Ectodermal cell (in vitro differentiated cells): ENCODE results near the gene PEA15.

Experiments used
- H3K27ac ChIP-seq: 2 replicates; pipeline ENCODE4 v1.7.0; 2013; ENCODE audit warnings: mild to moderate bottlenecking, low read depth, low read length; ENCODE audit not compliant: insufficient read depth, poor library complexity, severe bottlenecking
- H3K27me3 ChIP-seq: 2 replicates; pipeline ENCODE4 v1.7.0; 2013; ENCODE audit warnings: mild to moderate bottlenecking, low read length; ENCODE audit not compliant: insufficient read depth, control insufficient read depth, poor library complexity, severe bottlenecking
- H3K36me3 ChIP-seq: one replicate; pipeline ENCODE4 v1.7.0; 2013; ENCODE audit warnings: low read length; ENCODE audit not compliant: control insufficient read depth, insufficient read depth
- H3K4me1 ChIP-seq: one replicate; pipeline ENCODE4 v1.7.0; 2013; ENCODE audit warnings: low read length; ENCODE audit not compliant: control insufficient read depth, insufficient read depth
- H3K4me3 ChIP-seq: 2 replicates; pipeline ENCODE4 v1.7.0; 2013; ENCODE audit warnings: low read depth, low read length, control low read depth; ENCODE audit not compliant: insufficient read depth
- H3K9me3 ChIP-seq: 2 replicates; pipeline ENCODE4 v1.7.0; 2013; ENCODE audit warnings: mild to moderate bottlenecking, low read length, moderate library complexity; ENCODE audit not compliant: control insufficient read depth
- WGBS, 2 experiments: methylation state at CpG; one replicate each; pipeline ENCODE4 v1.1.7; 2013; ENCODE audit warnings: missing lambda C conversion rate in 2 of 2; 5-methylcytosine and 5-hydroxymethylcytosine counted together

PEA15 gene

GRCh38 chr1:160251687-160252526 lies 46.7 kb downstream of the PEA15 start:
- no peaks in the 10 kb centered on the region for H3K4me1 ChIP-seq
- H3K36me3 ChIP-seq, result no peaks in the 10 kb centered on the region
- H3K9me3 ChIP-seq, result no peaks in the 10 kb centered on the region
- H3K4me3 ChIP-seq, result no peak overlapping the region
- peak overlapping the region; percentile 32 for H3K27ac ChIP-seq
- WGBS, 2 experiments, result 84 to 88% methylated on average over 5 of the region's 5 CpGs
- no peaks in the 10 kb centered on the region for H3K27me3 ChIP-seq

GRCh38 chr1:160255781-160256300 lies 50.7 kb downstream of the PEA15 start:
- no peaks in the 10 kb centered on the region for H3K9me3 ChIP-seq
- peaks cover 19% of the 10 kb centered on the region for H3K4me1 ChIP-seq
- 92 to 94% methylated on average over 4 of the region's 4 CpGs for WGBS, 2 experiments
- H3K4me3 ChIP-seq, result no peak overlapping the region
- no peaks in the 10 kb centered on the region for H3K27me3 ChIP-seq
- no peak overlapping the region for H3K27ac ChIP-seq
- H3K36me3 ChIP-seq, result no peaks in the 10 kb centered on the region

- no peak overlapping the region for H3K27ac ChIP-seq
- WGBS, 2 experiments, result 97 to 99% methylated on average over 2 to 3 of the region's 3 CpGs
- no peak overlapping the region for H3K4me3 ChIP-seq
- H3K4me1 ChIP-seq, result peaks cover 23% of the 10 kb centered on the region
- no peaks in the 10 kb centered on the region for H3K9me3 ChIP-seq
- no peaks in the 10 kb centered on the region for H3K36me3 ChIP-seq
- no peaks in the 10 kb centered on the region for H3K27me3 ChIP-seq
These were observed 51.3 kb downstream of the PEA15 start for GRCh38 chr1:160256396-160257046.

DNA sequence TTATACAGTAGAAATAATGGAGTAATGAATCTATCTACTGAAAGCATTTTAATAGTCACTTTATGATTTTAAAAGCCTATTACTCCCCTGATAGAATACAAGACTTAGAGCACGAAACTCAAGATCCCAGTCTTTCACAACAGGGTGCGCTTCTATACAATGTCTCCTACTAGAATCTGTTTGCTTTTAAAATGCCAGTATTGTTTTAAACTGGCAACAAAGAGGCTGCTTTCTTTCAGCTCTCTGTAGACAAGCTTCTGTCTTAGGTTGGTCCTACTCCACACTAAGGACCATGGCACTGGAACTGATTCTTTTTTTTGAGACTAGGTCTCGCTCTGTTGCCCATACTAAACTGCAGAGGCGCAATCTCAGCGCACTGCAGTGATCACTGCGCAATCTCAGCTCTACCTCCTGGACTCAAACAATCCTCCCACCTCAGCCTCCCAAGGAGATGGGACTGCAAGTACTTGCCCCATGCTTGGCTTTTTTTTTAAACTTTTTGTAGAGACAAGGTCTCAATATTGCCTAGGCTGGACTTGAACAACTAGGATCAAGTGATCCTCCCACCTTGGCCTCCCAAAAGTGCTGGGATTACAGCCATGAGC lies 52.3 kb downstream of the PEA15 start:
- WGBS, 2 experiments, result 83 to 88% methylated on average over 6 of the region's 6 CpGs
- Histone ChIP-seq H3K27me3 (no peaks in the 10 kb centered on the region), H3K36me3 (no peaks in the 10 kb centered on the region)

GRCh38 chr1:160258177-160258798 lies 53.1 kb downstream of the PEA15 start:
- Histone ChIP-seq H3K27ac (no peak overlapping the region), H3K4me1 (peaks cover 23% of the 10 kb centered on the region)

More for the DNA sequence above, 52.3 kb downstream of the PEA15 start:
- H3K4me1 ChIP-seq, result peaks cover 23% of the 10 kb centered on the region
- H3K27ac ChIP-seq, result no peak overlapping the region
- H3K9me3 ChIP-seq, result no peaks in the 10 kb centered on the region
- H3K4me3 ChIP-seq, result no peak overlapping the region

DNA sequence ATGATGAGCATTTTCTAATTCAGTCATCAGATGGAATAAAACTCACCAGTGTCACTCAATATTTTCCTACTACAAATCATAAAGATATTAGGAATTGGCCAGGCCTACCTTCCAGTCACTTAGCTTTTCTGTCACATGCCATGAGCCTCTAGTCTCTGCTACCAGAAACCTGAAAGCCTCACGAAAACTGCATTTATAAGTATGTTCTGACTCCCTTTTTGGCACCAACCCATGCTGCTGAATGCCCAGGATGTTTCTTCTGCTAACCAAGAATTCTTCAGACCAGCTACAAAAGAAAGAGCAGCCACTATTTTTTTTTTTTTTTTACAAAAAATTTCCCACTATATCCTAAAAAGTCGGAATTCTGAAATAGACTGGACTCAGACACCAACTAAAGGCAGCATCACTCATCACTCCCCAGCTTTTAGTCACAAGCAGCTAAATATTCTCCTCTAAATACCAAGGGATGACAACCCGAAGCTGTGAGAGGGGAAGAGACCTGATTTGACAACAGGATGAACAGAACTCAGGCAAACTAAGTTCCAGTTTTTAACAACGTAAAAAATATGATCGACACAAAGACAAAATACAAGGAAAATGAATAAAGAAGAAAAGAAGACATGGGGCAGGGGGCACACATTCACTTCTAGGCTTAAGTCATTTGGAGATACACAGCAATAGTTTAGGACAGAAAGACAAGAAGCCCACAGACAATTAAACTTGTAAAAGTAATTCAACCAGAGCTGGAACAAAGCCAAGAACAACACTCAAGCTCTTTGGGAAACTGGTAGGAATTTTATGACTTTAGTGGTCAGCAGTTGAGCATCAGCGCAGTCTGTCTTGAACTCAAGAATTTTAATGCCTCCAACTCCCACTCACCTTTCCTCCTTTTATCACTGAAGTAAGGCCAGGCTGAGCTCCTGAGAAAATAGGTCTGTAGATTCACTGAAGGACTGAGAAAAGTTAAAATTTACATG lies 55.5 kb downstream of the PEA15 start:
- H3K36me3 ChIP-seq, result no peaks in the 10 kb centered on the region
- H3K4me3 ChIP-seq, result peak overlapping the region; percentile 99
- no peak overlapping the region for H3K27ac ChIP-seq
- H3K9me3 ChIP-seq, result no peaks in the 10 kb centered on the region
- peaks cover 8% of the 10 kb centered on the region for H3K27me3 ChIP-seq
- H3K4me1 ChIP-seq, result peaks cover 23% of the 10 kb centered on the region
- WGBS, 2 experiments, result 82 to 88% methylated on average over 6 of the region's 6 CpGs

More at GRCh38 chr1:160258177-160258798, 53.1 kb downstream of the PEA15 start:
- WGBS, 2 experiments, result 91 to 97% methylated on average over 7 of the region's 7 CpGs
- Histone ChIP-seq H3K4me3 (no peak overlapping the region), H3K27me3 (no peaks in the 10 kb centered on the region), H3K36me3 (no peaks in the 10 kb centered on the region), H3K9me3 (no peaks in the 10 kb centered on the region)

GRCh38 chr1:160261556-160261892 lies 56.3 kb downstream of the PEA15 start:
- Histone ChIP-seq H3K4me3 (peak overlapping the region; percentile 99), H3K4me1 (peaks cover 23% of the 10 kb centered on the region), H3K27ac (peak overlapping the region; percentile 86), H3K27me3 (peaks cover 10% of the 10 kb centered on the region), H3K36me3 (no peaks in the 10 kb centered on the region), H3K9me3 (no peaks in the 10 kb centered on the region)
- WGBS, 2 experiments, result 0 to 1% methylated on average over 7 to 8 of the region's 8 CpGs

DNA sequence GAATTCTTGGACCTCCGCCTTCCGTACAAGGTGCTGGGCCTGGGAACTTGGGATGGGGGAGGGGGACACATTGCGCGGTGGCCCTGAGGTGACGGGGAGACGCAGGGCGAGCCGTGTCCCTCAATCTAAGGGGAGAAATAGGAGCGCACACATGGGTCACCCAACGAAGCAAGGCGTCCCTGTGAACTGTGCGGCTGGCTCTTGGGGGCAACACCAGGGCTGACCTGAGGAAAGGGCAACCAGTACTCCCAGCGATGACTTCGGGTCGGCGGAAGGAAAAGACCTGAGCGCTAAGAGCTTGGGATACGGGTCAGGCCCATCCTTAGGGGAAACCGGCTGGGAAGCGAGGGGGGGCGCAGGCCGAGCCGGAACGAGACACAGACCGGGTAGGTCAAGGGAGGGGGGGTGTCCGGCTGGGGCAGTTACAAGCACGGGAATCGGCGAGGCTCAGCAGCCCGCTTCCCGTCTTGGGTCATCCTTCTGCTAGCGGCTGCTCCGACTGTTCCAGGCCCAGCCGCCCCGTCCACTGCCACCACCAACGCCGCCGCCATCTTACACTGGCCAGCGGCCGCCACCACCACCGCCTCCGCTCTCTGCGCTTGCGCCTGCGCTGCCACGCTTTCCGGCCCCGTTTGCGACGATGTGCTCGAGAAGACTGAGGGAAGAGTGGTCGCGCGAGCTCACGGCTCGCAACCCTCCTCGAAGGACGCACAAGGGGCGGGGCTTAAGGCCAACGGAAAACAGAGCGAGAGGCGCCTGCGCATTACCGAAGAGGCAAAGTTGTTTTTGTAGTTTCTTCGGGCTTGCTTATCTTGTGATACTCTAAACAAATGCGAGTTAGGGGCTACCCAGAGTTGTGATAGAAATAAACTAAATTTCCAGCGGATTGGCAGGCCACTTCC lies 57.0 kb downstream of the PEA15 start, which contains the start of gene DCAF8:
Gene DCAF8 (minus strand): TSS at position 657 of the 902 bp plus-strand sequence. CDS start 18,541 bp downstream, outside the sequence.
- Histone ChIP-seq H3K4me3 (peak within 1 kb of the TSS; percentile 99), H3K9me3 (no peaks in the 10 kb centered on the region), H3K4me1 (peaks cover 21% of the 10 kb centered on the region), H3K27me3 (peaks cover 10% of the 10 kb centered on the region), H3K36me3 (no peaks in the 10 kb centered on the region), H3K27ac (peak within 1 kb of the TSS; percentile 86)
- 0% methylated on average over 67 of the region's 67 CpGs for WGBS, 2 experiments
